Right renal cortex interstitium (tissue), 3 donors: ENCODE results near the gene ZFHX3. TPM values are rescaled to one million over a fixed set of nuclear protein-coding genes. Genes with fewer than 3 reads are reported as not detected.

Experiments used
- DNase-seq, 3 donors: peaks; one replicate each; pipeline ENCODE4 v3.0.0-alpha.2; 2013; ENCODE audit warnings: low read depth in 3 of 3, low spot score in 2 of 3
- polyA plus RNA-seq, 3 donors: library from polyadenylated mRNA; unstranded; fragments of 120-200 nt; gene quantifications; one replicate each; pipeline ENCODE4 v1.2.1, GENCODE V29; 2013; ENCODE audit not compliant: insufficient read length in 3 of 3

The ZFHX3 gene
- polyA plus RNA-seq, 3 donors: 16.5 to 18.9 (median 18.7) TPM

DNA sequence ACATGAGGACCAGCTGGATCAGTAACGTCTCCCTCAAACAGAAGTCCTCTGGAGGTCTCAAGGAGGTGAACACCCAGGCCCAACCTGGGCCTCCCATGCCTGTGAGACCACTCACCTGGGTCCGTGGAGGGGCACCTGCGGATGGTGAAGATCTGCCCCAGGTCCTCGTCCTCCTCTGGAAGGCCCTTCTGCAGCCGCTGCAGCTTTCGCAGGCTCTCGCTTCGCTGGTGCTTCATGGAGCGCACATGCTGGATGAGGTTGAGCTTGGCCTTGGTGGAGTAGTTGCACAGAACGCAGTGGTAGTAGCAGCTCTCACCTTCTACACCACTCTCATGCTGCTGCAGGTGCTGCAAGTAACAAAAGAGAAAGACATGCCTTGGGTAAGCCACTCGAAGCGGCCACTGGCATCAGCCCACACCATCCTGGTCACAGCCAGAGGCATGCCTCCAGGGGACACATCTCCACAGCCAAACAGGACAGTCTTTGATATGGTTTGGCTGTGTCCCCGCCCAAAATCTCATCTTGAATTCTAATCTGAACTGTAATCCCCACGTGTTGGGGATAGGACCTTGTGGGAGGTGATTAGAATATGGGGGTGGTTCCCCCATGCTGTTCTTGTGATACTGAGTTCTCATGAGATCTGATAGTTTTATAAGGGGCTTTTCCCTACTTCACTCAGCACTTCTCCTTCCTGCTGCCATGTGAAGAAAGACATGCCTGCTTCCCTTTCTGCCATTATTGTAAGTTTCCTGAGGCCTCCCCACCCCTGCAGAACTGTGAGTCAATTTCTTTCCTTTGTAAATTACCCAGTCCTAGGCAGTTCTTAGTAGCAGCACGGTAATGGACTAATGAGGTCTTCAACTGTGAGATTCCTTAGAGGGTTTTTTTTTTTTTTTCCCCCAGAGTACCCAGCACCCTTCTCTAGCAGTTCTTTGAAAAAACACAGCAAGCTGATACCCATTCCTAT lies 158.0 kb downstream of the ZFHX3 start:
- no peak for DNase-seq

DNA sequence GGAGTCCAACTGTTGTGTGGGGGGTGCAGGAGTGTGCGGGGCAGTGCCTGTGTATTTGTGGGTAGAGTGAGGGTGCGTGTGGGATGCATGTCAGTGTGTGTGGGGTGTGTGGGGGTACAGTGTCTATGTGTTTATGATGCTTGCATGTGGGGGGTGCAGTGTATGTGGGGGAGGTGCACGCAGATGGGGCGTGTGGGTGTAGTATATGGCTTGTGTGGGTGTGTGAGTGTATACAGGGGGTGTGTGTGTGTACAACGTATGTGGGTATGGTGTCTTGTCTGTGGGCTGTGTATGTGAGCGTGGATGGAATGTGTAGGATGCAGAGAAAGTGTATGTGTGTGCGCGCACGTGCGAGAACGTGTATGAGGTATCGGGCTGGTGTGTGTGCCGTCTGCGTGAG lies 160.4 kb downstream of the ZFHX3 start:
- no peak for DNase-seq

DNA sequence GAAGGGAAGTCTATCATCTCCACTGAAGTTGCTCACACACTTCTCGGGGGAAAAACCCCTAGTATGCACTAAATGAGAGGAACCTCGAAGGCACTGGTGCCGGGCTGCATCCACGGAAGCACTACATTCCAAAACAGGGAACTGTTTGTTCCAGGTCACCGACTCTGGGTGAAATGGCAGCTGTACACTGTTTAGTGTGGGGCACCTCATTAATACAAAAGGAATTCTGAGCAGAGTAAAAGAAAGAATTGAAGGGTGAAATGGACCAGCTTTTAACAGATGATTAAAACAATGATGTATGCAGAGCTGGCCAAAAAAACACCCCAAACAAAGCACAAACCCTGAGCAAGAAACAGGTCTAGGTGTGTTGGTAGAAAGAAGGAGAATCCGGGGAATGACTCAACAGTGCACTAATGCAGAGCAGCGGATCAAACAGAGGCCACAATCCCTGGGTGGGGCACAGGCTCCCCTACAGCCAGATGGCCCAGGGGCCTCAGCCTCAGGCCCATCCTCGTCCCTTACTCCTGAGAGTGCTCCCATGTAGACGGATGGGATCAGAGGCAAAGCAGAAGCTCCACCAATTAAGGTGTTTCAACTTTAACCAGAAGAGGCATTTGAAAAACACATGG lies 161.5 kb downstream of the ZFHX3 start:
- no peak for DNase-seq

DNA sequence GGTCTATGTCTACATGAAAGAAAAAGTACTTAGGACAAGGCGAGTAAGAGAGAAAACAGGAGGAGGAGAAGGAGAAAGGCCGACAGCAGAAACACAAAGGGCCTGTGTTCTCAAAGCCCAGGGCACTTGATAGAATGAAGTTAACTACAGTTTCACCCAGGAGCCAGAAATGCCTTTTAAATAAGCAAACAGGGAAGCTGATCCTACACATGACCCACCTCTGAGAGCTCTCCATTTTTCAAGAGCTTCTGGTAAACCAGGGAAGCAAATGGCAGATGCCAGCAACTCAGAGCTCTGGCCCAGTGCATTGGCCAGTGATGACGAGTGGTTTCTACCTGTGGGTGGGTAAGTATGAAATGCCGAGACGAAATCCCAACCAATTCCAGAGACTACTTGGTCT lies 163.4 kb downstream of the ZFHX3 start:
- no peak for DNase-seq

DNA sequence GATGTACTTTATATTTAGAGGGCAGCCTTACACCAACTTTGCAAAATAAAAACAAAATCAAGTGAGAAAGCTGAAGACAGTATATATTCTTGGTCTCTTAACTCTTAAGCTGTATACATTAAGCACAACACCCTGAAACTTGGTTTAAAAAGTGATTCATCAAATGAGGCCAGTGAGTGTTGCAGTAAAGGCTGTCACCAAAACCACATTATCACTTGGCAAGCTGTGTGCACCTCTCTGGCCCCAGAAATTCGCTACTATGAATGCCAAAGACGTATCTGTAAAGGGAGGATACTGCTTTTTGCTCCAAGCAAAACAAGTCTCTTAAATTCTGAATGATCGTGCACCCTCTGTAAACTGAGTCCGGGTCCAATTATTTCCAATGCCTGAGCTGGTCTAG lies 163.9 kb downstream of the ZFHX3 start:
- DNase-seq: no peak

DNA sequence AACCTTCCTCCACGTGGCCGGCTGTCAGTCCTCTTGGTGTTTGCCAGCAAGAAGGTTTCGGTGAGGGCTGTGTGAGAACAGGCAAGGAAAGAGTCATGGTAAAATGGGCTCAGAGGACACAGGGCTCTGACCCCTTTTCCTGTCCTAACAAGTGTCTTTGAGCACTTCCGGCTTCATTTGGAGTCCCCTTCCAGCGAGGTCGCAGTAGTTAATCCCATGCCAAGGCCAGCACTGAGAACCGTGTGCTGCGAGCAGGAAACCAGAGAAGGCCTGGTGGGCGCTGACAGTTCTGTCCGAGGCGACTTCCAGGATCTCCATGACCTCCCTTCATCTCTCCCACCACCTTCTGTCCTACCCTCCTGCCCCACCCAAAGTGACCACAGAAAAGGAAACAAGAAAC lies 168.1 kb downstream of the ZFHX3 start:
- DNase-seq: no peak

DNA sequence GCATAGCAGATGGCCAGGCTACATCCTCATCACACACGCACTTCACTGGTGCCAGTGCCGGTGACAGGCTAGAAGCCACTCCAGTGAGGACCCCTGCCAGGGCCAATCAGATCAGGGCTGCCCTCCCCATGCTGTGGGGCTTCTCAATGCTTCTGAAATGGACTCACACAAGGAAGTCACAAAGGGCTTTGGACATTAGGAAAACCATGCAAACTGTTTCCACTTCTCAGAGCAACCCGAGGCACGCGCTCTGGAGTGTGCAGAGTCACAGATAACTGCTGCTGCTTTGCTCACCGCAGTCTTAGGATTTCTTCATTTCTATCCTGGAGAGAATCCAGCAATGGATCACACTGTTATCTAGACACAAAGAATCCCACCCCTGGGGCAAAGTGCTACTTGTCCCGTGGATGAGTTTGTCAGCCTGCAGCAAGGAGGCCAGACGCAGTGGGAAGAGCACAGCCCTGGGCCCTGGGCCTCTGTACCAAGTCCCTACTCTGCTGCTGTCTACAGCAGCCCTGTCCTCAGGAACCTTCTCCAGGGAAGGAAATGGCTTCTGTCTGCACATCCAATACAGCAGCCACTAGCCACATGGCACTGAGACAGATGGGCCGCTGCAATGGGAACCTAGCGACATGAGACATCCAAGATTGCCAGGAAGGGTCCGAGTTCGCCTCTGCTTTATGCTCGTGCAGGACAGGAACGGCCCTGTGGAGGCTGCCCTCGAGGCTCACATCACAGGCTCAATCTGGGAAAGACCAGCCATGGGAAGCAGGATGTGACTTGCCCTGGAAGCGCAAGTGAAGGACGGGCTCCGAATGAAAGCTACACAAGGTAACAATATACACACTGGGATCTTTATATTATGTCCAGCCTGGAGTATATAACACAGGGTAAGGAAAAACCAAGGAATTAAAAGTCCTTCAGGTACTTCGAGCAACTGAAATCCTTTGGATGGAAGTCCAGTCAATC lies 169.3 kb downstream of the ZFHX3 start:
- no peak for DNase-seq

DNA sequence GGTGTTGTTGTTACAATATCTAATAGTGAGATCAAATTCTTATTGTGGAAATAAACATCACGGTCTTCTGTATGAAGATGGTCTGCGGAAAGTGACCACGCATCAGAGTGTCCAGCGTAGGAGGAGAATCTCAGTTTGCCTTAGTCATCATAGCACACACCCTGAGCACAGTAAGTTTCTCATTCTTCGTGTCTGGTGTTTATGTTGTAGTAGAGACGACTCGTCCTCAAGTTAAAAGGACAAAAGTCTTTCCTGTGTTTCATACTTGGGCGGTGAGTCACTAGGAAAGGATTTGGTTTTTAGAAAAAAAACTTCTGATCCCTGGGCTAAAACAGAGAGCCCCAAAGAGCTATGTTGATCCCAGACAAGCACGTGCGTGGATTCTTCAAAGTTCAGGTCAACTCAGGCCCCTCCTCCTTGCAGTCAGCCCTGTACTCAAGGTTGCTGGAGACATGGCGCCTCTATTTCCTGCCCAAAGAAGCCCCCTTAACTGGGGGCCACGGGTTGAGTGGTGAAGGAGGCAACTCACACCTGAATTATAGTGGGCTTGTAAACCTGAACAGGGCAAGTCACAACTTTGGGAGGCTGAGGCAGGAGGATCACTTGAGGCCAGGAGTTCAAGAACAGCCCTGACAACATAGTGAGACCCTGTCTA lies 170.4 kb downstream of the ZFHX3 start:
- no peak for DNase-seq

DNA sequence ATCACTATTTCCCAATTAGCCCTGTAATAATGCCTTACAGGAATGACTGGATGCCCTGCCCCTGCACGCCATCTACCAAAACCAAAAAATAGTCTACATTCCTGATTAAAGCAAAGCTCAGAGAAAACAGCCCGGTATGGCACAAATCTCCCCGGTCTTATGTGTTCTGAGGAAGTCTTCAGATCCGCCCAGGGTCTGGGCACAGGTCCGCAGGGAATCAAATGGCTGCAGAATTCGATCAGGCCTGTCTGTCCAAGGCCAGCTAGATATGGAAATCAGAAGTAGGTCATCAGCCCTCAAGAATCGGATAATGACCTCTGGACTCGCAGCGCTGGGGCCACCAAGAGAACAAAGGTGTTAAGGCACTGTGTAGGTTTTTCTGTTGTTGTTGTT lies 171.0 kb downstream of the ZFHX3 start:
- DNase-seq: no peak

DNA sequence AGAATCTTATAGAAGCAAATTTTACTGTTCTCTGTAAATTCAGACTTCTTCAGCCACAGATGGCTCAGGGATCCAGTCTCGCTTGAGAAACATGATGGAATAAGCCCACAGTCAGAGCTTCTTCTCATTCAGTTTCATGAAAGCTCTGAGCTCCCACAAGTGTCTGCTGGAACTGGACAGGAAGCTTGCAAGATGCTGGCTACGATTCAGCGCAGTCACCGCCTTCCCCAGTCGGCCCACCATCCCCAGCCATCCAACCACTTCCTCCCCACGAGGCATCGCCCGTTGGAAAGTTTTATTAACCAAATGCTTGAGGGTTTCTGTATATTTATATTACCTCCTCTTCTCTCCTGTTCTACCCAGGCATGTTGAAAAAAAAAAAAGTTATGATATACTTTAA lies 171.7 kb downstream of the ZFHX3 start:
- DNase-seq: no peak

DNA sequence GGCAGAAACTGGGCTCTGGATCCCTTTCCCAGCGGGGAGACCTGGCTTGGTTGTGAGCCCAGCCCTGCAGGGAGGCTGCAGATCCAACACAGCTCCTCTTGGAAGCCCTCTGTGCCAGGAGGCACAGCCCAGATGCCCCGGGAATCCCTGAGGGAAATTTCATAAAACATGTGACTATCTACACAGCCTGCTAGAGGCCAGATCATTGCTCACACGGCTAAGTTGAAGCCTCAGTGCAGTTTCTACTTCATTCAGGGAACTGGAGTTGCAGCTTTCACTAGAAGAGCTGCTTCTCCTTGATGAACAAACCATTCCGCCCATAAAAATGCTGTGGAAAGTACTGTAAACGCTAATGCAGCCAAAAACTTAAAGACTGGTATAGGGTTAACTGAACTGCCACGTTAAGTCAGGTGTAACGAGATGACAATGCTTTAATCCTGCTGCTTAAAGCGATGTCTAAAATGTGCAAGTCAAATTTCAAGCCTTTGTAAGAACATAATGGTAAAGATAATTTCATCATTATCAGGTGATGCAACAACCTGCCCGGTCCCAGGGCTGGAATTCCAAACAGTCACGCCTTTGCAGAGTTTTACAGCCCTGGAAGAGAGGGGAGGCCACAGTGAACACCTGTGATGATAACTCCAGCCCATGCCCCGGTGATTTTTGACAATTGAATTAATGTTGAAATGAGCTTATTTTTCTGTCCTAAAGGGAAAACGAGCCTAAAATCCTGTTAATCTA lies 172.5 kb downstream of the ZFHX3 start:
- DNase-seq: no peak

DNA sequence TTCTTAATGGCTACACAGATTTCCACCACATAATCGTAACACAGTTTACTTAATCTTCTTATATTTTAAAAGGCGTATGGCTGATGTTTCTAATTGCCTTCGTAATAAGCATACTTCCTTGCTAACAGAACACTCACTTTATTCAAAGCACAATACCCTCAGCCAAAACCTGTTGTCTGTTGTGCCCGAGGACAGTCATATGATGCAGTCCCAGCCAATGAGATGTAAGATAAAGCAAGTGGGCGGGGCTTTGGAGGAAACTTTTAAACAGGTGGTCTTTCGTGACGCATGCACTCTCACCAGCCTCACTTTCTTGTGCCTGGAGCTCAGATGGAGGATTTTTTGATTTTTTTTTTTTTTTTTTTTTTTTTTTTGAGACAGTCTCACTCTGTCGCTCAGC lies 174.1 kb downstream of the ZFHX3 start:
- DNase-seq: no peak

DNA sequence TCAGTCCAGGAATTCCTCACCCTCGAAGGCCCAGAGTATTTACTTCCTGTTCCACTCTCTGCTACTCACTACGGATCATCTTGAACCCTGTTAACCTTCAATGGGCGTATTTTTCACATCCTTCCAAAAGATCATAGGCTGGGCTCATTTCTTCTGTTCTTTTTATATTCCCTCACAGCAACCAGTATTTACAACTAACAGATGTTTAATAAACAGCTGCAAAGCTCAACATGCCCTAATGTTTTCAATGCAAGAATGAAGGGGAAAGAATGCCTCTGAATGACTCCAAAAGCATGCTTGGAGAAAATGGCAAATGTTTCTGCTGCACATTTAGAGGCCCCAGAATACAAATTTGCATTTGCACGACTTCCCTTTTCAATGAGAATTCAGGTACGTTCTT lies 174.9 kb downstream of the ZFHX3 start:
- DNase-seq: no peak

DNA sequence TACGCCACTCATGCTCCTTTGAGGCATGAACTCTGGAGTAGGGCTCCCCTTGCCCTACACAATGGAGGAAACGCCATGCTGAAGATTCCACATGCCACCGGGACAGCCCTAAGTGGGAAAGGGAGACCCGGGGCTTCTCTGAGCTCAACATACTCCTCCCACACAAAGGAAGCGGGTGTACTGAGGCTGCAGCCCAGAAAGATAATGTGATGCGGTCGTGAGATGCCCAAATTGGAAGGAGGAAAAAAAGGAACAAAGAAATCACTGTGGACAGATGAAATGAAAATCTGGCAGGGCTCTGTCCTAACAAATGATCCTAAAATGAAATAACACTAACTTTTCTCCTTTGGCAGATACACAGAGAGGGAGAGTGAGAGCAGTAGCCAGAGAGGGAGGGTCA lies 182.1 kb downstream of the ZFHX3 start:
- DNase-seq: no peak

DNA sequence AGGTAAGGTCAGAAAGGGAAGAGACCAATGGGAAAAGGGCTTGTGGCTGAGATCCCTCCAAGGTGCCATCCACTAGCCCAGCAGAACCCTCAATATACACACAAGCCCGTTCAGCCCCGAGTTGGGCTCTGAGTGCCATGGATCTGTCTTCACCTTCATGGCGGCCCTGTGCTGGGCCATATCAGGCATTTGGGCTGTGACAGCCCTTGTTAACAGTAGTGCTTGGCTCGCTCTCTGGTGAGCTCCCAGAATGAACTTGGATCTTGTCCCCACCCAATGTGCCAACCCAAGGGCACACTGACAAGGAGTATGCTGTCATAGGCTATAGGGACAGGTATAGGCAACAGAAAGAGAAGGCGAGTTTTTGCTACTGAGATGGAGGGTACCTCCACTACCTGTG lies 182.7 kb downstream of the ZFHX3 start:
- no peak for DNase-seq

DNA sequence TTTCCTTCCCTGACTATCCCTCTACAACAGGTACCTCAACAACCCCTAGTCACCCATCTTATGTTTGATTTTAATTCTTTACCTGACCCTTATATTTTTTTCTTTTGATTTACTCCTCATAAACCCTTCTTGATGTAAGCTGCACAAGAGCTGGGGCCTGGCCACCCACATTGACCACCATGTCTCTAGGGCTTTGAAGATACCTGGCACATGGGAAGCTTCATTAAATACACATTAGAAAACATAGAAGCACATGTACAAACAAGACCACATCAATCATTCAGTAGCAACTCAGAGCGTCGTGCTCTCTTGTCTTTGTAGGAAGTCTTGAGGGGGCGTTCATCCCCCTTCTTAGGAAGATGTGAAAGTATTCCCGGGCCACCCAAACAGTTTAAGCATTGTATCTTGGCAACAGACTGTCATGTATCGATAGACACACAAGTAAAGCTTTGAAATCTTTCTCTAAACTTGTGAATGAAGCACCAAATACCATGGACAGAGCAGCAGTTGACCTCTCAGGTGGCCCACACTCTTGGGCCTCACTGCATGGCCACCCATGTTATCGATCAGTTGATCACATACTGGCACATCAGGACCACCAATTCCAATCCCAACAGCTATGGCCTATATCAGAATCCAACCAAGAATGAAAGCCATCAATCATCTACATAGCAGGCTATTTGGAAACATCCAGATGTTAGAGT lies 183.6 kb downstream of the ZFHX3 start:
- DNase-seq: no peak

DNA sequence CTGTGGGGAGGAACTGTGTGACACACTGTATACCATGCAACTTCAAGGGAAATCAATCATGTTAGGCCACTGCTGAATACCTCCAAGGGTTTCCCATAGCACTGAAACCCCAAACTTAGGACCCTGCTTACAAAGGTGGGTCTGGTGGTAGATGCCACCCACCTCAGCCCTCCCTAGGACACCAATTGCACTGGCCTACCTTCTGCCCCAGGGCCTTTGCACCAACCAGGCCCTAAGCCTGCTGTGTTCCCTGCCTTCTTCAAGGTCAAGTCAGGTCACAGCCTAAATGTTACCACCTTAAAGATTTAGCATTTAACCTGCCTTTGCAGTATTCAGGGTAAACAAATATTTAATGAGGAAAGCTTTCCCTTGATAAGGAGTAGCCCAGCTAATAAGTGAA lies 185.8 kb downstream of the ZFHX3 start:
- DNase-seq: no peak

DNA sequence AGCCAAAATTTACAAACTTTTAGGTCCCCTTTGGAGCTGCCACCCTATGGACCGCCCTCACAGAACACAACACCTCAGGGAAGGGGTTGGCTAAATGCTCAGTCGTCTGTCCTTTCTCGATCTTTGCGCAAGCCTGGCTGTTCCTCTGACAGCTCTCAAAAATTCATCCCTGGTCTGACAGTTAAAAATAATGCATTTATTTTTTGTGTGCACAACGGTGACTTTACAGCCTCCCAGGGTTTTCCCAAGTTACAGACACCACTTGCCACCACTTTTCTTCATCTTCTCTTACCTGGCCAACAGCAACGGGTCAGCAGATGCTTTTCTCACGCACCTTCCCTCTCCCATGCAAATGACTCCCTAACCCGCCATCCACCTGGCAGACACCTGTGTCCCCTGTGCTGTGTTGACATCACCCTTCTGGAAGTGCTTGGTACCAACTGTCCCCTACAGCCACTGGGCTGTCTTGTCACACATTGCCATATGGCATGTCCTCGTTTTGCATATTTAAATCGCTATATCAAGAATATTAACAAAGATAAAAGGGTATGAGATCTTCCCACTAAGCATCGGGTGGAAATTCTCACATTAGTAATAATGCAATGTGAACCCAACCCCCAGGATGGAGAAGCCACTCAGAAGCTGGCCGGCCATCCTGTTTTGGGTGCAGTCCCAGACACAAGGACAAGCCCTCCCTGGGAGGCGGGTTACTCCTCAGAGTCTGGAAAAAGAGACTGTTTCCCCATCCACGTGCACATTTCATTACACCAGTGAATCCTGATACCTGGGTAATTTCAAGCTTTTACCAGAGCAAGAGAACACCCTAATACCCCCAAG lies 187.0 kb downstream of the ZFHX3 start:
- DNase-seq: no peak
